ENCODE results near the gene PLOD3. TPM values are rescaled to one million over a fixed set of nuclear protein-coding genes. Genes with fewer than 3 reads are reported as not detected.

Gene PLOD3
- total and polyA plus RNA-seq, 9 of the 15 experiments (the other 6 are each of a cell fraction or from before 2014, with no cell fraction given) = 2.8 to 101 (median 30.9) TPM

- peak; percentile 95 for TF ChIP-seq CREB3L1 (IDR thresholded peaks at IDR 0.05; ENCODE audit: borderline replicate concordance, low read depth)
- no peak for TF ChIP-seq RFX7 (CRISPR knock-in tag; IDR thresholded peaks at IDR 0.05)
- 0 out of 2 replicates have a peak, but pooled peaks have one; percentile 48 for TF ChIP-seq MIER1 (IDR thresholded peaks at IDR 0.05; ENCODE audit: low read depth)
- peak; percentile 45; the same call in 1 of the 2 replicates for TF ChIP-seq SMARCA5 (IDR thresholded peaks at IDR 0.05)
- TF ChIP-seq ZBTB12 (CRISPR knock-in tag; IDR thresholded peaks at IDR 0.05) = no peak
- 0 out of 2 replicates have a peak, but pooled peaks have one; percentile 73 for TF ChIP-seq SMAD4 (CRISPR knock-in tag; conservative IDR thresholded peaks at IDR 0.05)
- peak in 1 of 2 experiments; percentile 21; a peak in 1 of 4 replicates for TF ChIP-seq ZMIZ1 (IDR thresholded peaks at IDR 0.05; ENCODE audit: low read depth in 2 of 2, low read length in 2 of 2)
- 0 out of 2 replicates have a peak, but pooled peaks have one; percentile 6 for TF ChIP-seq SOX6 (IDR thresholded peaks at IDR 0.05)
- peak; percentile 79 to 92 for TF ChIP-seq FOXA3 (CRISPR knock-in tag; conservative IDR thresholded peaks at IDR 0.05 in 1 of 2, IDR thresholded peaks at IDR 0.05 in 1 of 2)
- 0 out of 2 replicates have a peak, but pooled peaks have one; percentile 44 for TF ChIP-seq MECOM (CRISPR knock-in tag; IDR thresholded peaks at IDR 0.05)
- no peak for TF ChIP-seq ZNF311 (CRISPR knock-in tag; IDR thresholded peaks at IDR 0.05)
- TF ChIP-seq PHF8 (IDR thresholded peaks at IDR 0.05; ENCODE audit: borderline replicate concordance, low read length) = peak; percentile 95; the same call in 1 of the 2 replicates
- TF ChIP-seq CXXC5 (CRISPR knock-in tag; IDR thresholded peaks at IDR 0.05) = peak; percentile 0
- peak; percentile 94 for TF ChIP-seq RBFOX2 (IDR thresholded peaks at IDR 0.05; ENCODE audit: low read depth, low read length)
- no peak for TF ChIP-seq XRCC4 (IDR thresholded peaks at IDR 0.05; ENCODE audit: extremely low read depth, insufficient read depth, insufficient read length)
- no peak for TF ChIP-seq NCOA2 (IDR thresholded peaks at IDR 0.05; ENCODE audit: partially characterized antibody in 2 of 2)
These were observed 27.2 kb upstream of the PLOD3 start, which contains the start of gene FIS1 (continued) for GRCh38 chr7:101244375-101245146.

Measured in K562 (cell line).